ENCODE results near the gene ADGB. TPM values are rescaled to one million over a fixed set of nuclear protein-coding genes. Genes with fewer than 3 reads are reported as not detected.

The ADGB gene
- total and polyA plus RNA-seq, 2 of the 13 experiments (the other 11 are each of a cell fraction or from before 2014, with no cell fraction given): not detected

DNA sequence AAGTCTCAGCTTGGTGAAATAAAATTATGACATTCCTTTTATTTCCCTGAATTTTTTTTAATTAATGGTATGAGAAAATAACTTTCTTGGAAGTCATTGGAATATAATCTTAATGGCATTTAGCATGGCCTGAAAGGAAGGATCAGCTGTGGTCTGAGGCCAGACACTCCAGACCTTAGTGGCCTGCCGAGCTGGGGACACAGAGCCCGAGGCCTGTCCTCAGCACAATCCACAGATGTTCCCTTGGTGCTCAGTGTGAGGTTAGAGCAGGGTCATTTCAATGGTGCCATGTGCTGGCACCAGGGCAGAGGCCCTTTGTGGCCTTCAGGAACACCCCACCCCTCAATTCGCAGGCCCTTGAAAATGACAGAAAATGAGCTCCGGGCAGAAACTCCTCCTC is 120.6 kb downstream of the ADGB start:
- DNase-seq (ENCODE audit: low spot score) (no peak), ATAC-seq (peak; percentile 57), FAIRE-seq (no peak)
- POLR2A ChIA-PET: no interaction called here
- Histone ChIP-seq H3K9ac (ENCODE audit: insufficient read depth, low read depth, low read length) (no peak overlapping the region), H3K27me3 (ENCODE audit: control insufficient read depth in 1 of 2, insufficient read depth in 2 of 2, low read length in 2 of 2) (no peaks in the 10 kb centered on the region), H3K4me2 (ENCODE audit: low read depth, low read length) (no peak overlapping the region), H3K27ac (ENCODE audit: extremely low read length, insufficient read depth, low read length) (no peak overlapping the region), H3K4me3 (replicated peaks in 1 of 3; ENCODE audit: insufficient read depth in 1 of 3, low read depth in 2 of 3, low read length in 3 of 3) (no peak overlapping the region), H2AFZ (ENCODE audit: low read length) (no peak overlapping the region), H4K20me1 (ENCODE audit: insufficient read depth, low read length) (no peaks in the 10 kb centered on the region), H3K9me3 (ENCODE audit: low read length) (no peaks in the 10 kb centered on the region), H3K36me3 (replicated peaks in 1 of 2; ENCODE audit: control insufficient read depth in 1 of 2, insufficient read depth in 2 of 2, low read length in 2 of 2) (no peaks in the 10 kb centered on the region), H3K4me1 (ENCODE audit: insufficient read depth, low read length) (no peaks in the 10 kb centered on the region), H3K79me2 (ENCODE audit: insufficient read depth, low read length) (no peaks in the 10 kb centered on the region)
- WGBS (ENCODE audit: low lambda C conversion rate): 0% methylated on average over 4 of the region's 4 CpGs
- BruUV-seq (replicated peaks): no TSS peak
- CTCF ChIA-PET (ENCODE audit: low intra/inter-chr PET ratio, low total read pairs): no interaction called here
- no peak for TF ChIP-seq HMG20A (CRISPR knock-in tag; IDR thresholded peaks at IDR 0.05; ENCODE audit: borderline replicate concordance)
- no peak for TF ChIP-seq ZSCAN25 (CRISPR knock-in tag; IDR thresholded peaks at IDR 0.05)
- intact Hi-C loops (cut with micrococcal nuclease; ENCODE audit: unreplicated experiment) (no loop called here), in situ Hi-C loops (cut with HindIII; ENCODE audit: extremely low pct_ligation_motif_present, low pct_unique_long_range_greater_than_20kb) (loop anchor here (25.0 kb wide), 1 partner anchor 782 kb away; no protein-coding TSS in a partner anchor)

DNA sequence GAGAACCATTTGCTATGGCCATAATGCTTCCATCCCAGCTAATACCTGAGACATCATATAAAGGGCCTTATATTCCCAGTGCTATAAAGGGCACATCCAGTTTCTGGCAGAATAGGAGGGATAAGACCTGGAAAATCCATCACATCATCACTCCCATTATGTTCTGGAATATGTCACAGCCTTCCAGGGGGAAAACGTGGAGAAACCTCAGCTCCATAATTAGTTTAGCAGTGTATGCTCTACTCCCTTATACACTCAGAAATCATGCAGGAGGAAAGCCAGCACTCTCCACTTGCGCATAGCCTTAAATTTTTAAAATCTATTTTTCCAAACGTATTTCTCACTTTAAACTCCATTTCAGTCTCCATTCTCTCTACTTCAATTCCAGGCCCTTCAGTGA is 140.9 kb downstream of the ADGB start:
- WGBS (ENCODE audit: low lambda C conversion rate): 16% methylated on average over 3 of the region's 3 CpGs
- POLR2A ChIA-PET: no interaction called here
- no peak for FAIRE-seq
- no peak overlapping the region for H3K4me3 ChIP-seq (replicated peaks in 1 of 3; ENCODE audit: insufficient read depth in 1 of 3, low read depth in 2 of 3, low read length in 3 of 3)
- DNase-seq (ENCODE audit: low spot score): no peak
- BruUV-seq (replicated peaks): no TSS peak
- no peaks in the 10 kb centered on the region for H3K27me3 ChIP-seq (ENCODE audit: control insufficient read depth in 1 of 2, insufficient read depth in 2 of 2, low read length in 2 of 2)
- H4K20me1 ChIP-seq (ENCODE audit: insufficient read depth, low read length): no peaks in the 10 kb centered on the region
- TF ChIP-seq, protein P1, sequence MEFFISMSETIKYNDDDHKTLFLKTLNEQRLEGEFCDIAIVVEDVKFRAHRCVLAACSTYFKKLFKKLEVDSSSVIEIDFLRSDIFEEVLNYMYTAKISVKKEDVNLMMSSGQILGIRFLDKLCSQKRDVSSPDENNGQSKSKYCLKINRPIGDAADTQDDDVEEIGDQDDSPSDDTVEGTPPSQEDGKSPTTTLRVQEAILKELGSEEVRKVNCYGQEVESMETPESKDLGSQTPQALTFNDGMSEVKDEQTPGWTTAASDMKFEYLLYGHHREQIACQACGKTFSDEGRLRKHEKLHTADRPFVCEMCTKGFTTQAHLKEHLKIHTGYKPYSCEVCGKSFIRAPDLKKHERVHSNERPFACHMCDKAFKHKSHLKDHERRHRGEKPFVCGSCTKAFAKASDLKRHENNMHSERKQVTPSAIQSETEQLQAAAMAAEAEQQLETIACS (CRISPR knock-in tag; IDR thresholded peaks at IDR 0.05): no peak
- TF ChIP-seq KDM5A (IDR thresholded peaks at IDR 0.05; ENCODE audit: borderline replicate concordance, low read length): no peak
- TF ChIP-seq POLR2G (IDR thresholded peaks at IDR 0.05; ENCODE audit: low read depth, low read length): no peak
- no peak for TF ChIP-seq RBM39 (IDR thresholded peaks at IDR 0.05; ENCODE audit: low read depth, low read length, poor library complexity, severe bottlenecking)
- TF ChIP-seq HHEX (CRISPR knock-in tag; IDR thresholded peaks at IDR 0.05): no peak
- no peak for TF ChIP-seq YEATS4 (CRISPR knock-in tag; IDR thresholded peaks at IDR 0.05; ENCODE audit: borderline replicate concordance)
- no peak for TF ChIP-seq CENPX (CRISPR knock-in tag; IDR thresholded peaks at IDR 0.05)
- in situ Hi-C loops (cut with HindIII; ENCODE audit: extremely low pct_ligation_motif_present, low pct_unique_long_range_greater_than_20kb): no loop called here
- CTCF ChIA-PET (ENCODE audit: low intra/inter-chr PET ratio, low total read pairs): no interaction called here
- H3K36me3 ChIP-seq (replicated peaks in 1 of 2; ENCODE audit: control insufficient read depth in 1 of 2, insufficient read depth in 2 of 2, low read length in 2 of 2): no peaks in the 10 kb centered on the region
- no peak overlapping the region for H3K27ac ChIP-seq (ENCODE audit: extremely low read length, insufficient read depth, low read length)
- no peaks in the 10 kb centered on the region for H3K79me2 ChIP-seq (ENCODE audit: insufficient read depth, low read length)
- no peaks in the 10 kb centered on the region for H3K9me3 ChIP-seq (ENCODE audit: low read length)
- peaks cover 6% of the 10 kb centered on the region for H3K4me1 ChIP-seq (ENCODE audit: insufficient read depth, low read length)
- ATAC-seq: no peak
- H2AFZ ChIP-seq (ENCODE audit: low read length): no peak overlapping the region
- intact Hi-C loops (cut with micrococcal nuclease; ENCODE audit: unreplicated experiment): no loop called here
- no peak overlapping the region for H3K4me2 ChIP-seq (ENCODE audit: low read depth, low read length)
- H3K9ac ChIP-seq (ENCODE audit: insufficient read depth, low read depth, low read length): no peak overlapping the region

All from HepG2 (cell line).